NOMO-1 treated with dmso at 0.1 percent for 144 hours (cell line): Measurements from ENCODE around the gene NDUFA1.
"Not testable (repeated sequence)": the region's sequence is repeated elsewhere in the genome, so short reads cannot be mapped to it uniquely, and the experiment has no call there.

Experiments used
- DNase-seq: peaks from one replicate; lab custom pipeline; 2025; ENCODE audit not compliant: unreplicated experiment; lab: John Stamatoyannopoulos, UW

The NDUFA1 gene

GRCh38 chrX:119871599-119872395, at the start of gene NDUFA1, which contains the start of gene RNF113A:
TSS of gene NDUFA1 (plus strand) at chrX:119871832. CDS start at chrX:119871912, 80 bp downstream.
TSS of gene RNF113A (minus strand) at chrX:119871733. CDS start at chrX:119871613, 120 bp downstream.
- DNase-seq, result peak; percentile 85

- DNase-seq, result not testable (repeated sequence)
These were observed 47.4 kb upstream of the NDUFA1 start for GRCh38 chrX:119824221-119824620.

GRCh38 chrX:119826399-119826959, 45.2 kb upstream of the NDUFA1 start:
- no peak for DNase-seq

- DNase-seq, result no peak
These were observed 43.2 kb upstream of the NDUFA1 start for GRCh38 chrX:119828446-119828845.

GRCh38 chrX:119833905-119834304, 37.7 kb upstream of the NDUFA1 start:
- DNase-seq, result no peak

GRCh38 chrX:119852382-119853353, 19.0 kb upstream of the NDUFA1 start, which contains the start of gene UPF3B:
TSS of gene UPF3B (minus strand) at chrX:119852963. CDS start at chrX:119852928, 35 bp downstream.
- DNase-seq, result peak; percentile 94

GRCh38 chrX:119853444-119853843, 18.2 kb upstream of the NDUFA1 start:
- no peak for DNase-seq

- DNase-seq, result no peak
These were observed 953 bp upstream of the NDUFA1 start for GRCh38 chrX:119870626-119871131.

GRCh38 chrX:119871245-119871598, 410 bp upstream of the NDUFA1 start:
- no peak for DNase-seq

- DNase-seq, result no peak
These were observed 7.1 kb downstream of the NDUFA1 start for GRCh38 chrX:119878740-119879139.

- no peak for DNase-seq
These were observed 8.4 kb downstream of the NDUFA1 start for GRCh38 chrX:119880076-119880475.

- DNase-seq, result peak; percentile 32
These were observed 9.2 kb downstream of the NDUFA1 start for GRCh38 chrX:119880552-119881437.

- DNase-seq, result no peak
These were observed 14.2 kb downstream of the NDUFA1 start for GRCh38 chrX:119885554-119886428.

- DNase-seq, result peak; percentile 25
These were observed 16.2 kb downstream of the NDUFA1 start for GRCh38 chrX:119887721-119888425.

- DNase-seq, result not testable (repeated sequence)
These were observed 19.0 kb downstream of the NDUFA1 start for GRCh38 chrX:119890626-119891025.

- not testable (repeated sequence) for DNase-seq
These were observed 20.5 kb downstream of the NDUFA1 start for GRCh38 chrX:119891961-119892692.

- no peak for DNase-seq
These were observed 24.3 kb downstream of the NDUFA1 start, which contains the start of gene AKAP14 for GRCh38 chrX:119895843-119896326. TSS of gene AKAP14 (plus strand) at chrX:119895893. CDS start at chrX:119903224, 7,331 bp downstream.
